ENCODE measurements around the gene MRTFA. TPM values are rescaled to one million over a fixed set of nuclear protein-coding genes. Genes with fewer than 3 reads are reported as not detected.

MRTFA gene
- total RNA-seq, 1 donor from 2014 or later: 68.4 TPM

DNA sequence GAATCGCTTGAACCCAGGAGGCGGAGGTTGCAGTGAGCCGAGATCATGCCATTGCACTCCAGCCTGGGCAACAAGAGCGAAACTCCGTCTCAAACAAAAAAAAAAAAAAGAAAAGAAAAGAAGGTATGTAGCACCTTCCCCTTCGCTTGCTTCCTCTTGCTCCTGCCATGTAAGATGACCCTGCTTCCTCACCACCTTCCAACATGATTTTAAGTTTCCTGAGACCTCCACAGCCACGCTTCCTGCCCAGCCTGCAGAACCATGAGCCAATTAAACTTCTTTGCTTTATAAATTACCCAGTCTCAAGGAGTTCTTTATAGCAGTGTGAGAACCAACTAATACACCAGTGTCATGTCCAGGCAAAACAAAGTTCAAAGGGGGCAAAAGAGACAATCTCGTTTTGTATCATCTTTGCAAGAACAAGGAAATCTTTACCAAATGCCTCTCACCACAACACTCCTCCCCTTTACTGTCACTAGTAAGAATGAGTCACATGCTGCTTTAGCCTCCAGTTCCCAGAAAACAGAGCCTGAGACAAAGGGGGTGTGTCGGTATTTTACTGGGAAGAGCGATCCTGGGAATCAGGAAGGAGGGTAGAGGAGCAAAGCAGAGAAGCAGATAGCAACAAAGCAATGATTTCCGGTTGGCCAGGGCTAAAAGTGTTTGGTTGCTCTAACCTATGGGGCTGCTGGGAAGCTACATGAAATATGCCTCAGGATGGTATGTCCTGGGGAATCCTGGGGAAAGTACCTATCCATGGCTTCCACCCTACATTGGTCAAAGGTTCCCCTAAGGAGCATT lies 32.3 kb upstream of the MRTFA start:
- H3K27me3 Mint-ChIP-seq (ENCODE audit: unreplicated experiment): peaks cover 4% of the 10 kb centered on the region
- peak overlapping the region; percentile 89 for H3K27ac Mint-ChIP-seq (ENCODE audit: unreplicated experiment)
- H3K4me3 Mint-ChIP-seq (ENCODE audit: unreplicated experiment): peak overlapping the region; percentile 16

DNA sequence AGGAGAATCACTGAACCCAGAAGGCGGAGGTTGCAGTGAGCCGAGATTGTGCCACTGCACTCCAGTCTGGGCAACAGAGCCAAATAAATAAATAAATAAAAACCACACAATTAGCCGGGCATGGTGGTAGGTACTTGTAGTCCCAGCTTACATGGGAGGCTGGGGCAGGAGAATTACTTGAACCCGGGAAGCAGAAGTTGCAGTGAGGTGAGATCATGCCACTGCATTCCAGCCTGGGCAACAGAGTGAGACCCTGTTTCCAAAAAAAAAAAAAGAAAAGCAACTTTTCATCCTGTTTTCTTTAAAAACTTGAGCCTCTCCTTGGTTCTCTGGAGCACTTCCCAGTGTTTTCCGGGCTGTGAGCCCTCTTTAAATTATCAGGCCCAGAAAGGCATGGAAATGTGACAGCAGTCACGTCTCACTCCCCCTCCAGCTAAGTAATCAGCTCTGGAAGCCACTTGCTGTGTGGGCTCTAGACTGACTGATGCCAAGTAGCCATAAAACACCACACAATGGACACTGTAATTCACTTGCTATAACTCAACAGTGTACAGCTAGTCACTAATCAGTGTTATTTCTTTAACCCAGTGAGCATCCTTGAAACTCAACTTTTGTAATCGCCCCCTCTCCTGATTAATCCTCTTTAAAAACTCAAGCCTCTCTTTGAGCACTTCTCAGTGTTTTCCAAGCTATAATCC lies 29.8 kb upstream of the MRTFA start:
- no peak for DNase-seq (ENCODE audit: low spot score)
- TF ChIP-seq, protein P1, sequence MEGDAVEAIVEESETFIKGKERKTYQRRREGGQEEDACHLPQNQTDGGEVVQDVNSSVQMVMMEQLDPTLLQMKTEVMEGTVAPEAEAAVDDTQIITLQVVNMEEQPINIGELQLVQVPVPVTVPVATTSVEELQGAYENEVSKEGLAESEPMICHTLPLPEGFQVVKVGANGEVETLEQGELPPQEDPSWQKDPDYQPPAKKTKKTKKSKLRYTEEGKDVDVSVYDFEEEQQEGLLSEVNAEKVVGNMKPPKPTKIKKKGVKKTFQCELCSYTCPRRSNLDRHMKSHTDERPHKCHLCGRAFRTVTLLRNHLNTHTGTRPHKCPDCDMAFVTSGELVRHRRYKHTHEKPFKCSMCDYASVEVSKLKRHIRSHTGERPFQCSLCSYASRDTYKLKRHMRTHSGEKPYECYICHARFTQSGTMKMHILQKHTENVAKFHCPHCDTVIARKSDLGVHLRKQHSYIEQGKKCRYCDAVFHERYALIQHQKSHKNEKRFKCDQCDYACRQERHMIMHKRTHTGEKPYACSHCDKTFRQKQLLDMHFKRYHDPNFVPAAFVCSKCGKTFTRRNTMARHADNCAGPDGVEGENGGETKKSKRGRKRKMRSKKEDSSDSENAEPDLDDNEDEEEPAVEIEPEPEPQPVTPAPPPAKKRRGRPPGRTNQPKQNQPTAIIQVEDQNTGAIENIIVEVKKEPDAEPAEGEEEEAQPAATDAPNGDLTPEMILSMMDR (IDR thresholded peaks at IDR 0.05; ENCODE audit: unreplicated experiment): no peak
- H3K27ac Mint-ChIP-seq (ENCODE audit: unreplicated experiment): no peak overlapping the region
- no peaks in the 10 kb centered on the region for H3K9me3 Mint-ChIP-seq (ENCODE audit: unreplicated experiment)
- no peaks in the 10 kb centered on the region for H3K36me3 Mint-ChIP-seq (ENCODE audit: low read depth, unreplicated experiment)
- peaks cover 31% of the 10 kb centered on the region for H3K4me1 Mint-ChIP-seq (ENCODE audit: unreplicated experiment)
- H3K27me3 Mint-ChIP-seq (ENCODE audit: unreplicated experiment): peaks cover 1% of the 10 kb centered on the region
- no peak overlapping the region for H3K4me3 Mint-ChIP-seq (ENCODE audit: unreplicated experiment)

More for the DNA sequence above, 32.3 kb upstream of the MRTFA start:
- Mint-ChIP-seq H3K4me1 (ENCODE audit: unreplicated experiment) (peaks cover 54% of the 10 kb centered on the region), H3K36me3 (ENCODE audit: low read depth, unreplicated experiment) (no peaks in the 10 kb centered on the region), H3K9me3 (ENCODE audit: unreplicated experiment) (no peaks in the 10 kb centered on the region)
- TF ChIP-seq, protein P1 (IDR thresholded peaks at IDR 0.05; ENCODE audit: unreplicated experiment): no peak
- peak; percentile 21 for DNase-seq (ENCODE audit: low spot score)

DNA sequence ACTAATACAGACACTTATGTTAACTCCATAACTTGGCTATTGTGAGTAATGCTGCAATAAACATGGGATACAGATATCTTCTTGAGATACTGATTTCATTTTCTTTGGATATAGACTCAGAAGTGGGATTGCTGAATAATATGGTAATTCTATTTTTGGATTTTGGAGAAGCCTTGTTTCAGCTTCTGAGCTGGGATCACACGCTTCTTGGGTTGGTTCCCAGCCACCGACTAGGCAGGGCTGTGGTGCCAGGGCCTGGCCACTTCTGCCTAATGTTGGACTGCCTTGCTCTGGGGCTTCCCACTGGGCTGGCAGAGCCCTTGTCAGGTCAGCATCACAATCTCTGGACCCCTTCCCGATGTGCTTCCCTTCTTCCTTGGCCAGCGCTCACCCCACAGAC lies 28.8 kb upstream of the MRTFA start:
- Mint-ChIP-seq H3K27me3 (ENCODE audit: unreplicated experiment) (no peaks in the 10 kb centered on the region), H3K36me3 (ENCODE audit: low read depth, unreplicated experiment) (no peaks in the 10 kb centered on the region), H3K4me3 (ENCODE audit: unreplicated experiment) (no peak overlapping the region), H3K27ac (ENCODE audit: unreplicated experiment) (no peak overlapping the region), H3K9me3 (ENCODE audit: unreplicated experiment) (no peaks in the 10 kb centered on the region), H3K4me1 (ENCODE audit: unreplicated experiment) (peaks cover 29% of the 10 kb centered on the region)
- TF ChIP-seq, protein P1 (IDR thresholded peaks at IDR 0.05; ENCODE audit: unreplicated experiment): no peak
- DNase-seq (ENCODE audit: low spot score): no peak

DNA sequence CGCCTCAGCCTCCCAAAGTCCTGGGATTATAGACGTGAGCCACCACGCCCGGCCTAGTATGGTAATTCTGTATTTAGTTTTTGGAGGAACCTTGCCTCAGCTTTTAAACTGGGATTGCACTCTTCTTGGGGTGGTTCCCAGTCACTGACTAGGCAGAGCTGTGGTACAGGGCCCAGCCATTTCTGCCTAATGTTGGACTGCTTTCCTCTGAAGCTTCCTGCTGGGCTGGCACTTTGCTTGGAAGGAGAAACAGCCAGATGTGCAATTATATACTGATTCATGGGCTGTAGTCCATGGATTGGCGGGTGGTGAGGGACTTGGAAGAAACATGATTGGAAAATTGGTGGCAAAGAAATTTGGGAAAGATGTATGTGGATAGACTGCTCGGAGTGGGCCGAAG lies 25.2 kb upstream of the MRTFA start:
- peaks cover 4% of the 10 kb centered on the region for H3K4me1 Mint-ChIP-seq (ENCODE audit: unreplicated experiment)
- no peaks in the 10 kb centered on the region for H3K9me3 Mint-ChIP-seq (ENCODE audit: unreplicated experiment)
- H3K4me3 Mint-ChIP-seq (ENCODE audit: unreplicated experiment): no peak overlapping the region
- DNase-seq (ENCODE audit: low spot score): no peak
- peaks cover 3% of the 10 kb centered on the region for H3K36me3 Mint-ChIP-seq (ENCODE audit: low read depth, unreplicated experiment)
- no peak overlapping the region for H3K27ac Mint-ChIP-seq (ENCODE audit: unreplicated experiment)
- no peaks in the 10 kb centered on the region for H3K27me3 Mint-ChIP-seq (ENCODE audit: unreplicated experiment)
- TF ChIP-seq, protein P1 (IDR thresholded peaks at IDR 0.05; ENCODE audit: unreplicated experiment): no peak

DNA sequence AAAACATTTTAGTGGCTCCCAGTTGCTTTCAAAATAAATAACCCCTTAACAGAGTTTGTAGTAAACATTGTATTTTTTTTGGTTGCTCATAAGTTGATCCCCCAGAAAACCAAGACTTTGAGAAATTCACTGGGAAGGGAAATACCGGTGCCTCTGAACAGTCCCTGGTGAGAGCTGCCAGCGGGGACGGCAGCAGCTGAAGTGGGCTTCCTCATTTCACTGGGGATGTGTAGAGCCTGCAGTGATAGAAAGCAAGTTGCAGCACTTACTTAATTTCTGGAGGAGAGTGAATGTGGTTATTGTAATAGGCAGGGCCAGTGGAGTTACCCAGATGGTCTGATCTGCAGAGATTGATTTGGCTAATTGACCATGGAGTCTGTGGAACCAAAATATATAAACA lies 24.2 kb upstream of the MRTFA start:
- Mint-ChIP-seq H3K27me3 (ENCODE audit: unreplicated experiment) (no peaks in the 10 kb centered on the region), H3K9me3 (ENCODE audit: unreplicated experiment) (no peaks in the 10 kb centered on the region), H3K4me3 (ENCODE audit: unreplicated experiment) (no peak overlapping the region), H3K4me1 (ENCODE audit: unreplicated experiment) (no peaks in the 10 kb centered on the region), H3K36me3 (ENCODE audit: low read depth, unreplicated experiment) (peaks cover 3% of the 10 kb centered on the region), H3K27ac (ENCODE audit: unreplicated experiment) (no peak overlapping the region)
- TF ChIP-seq, protein P1 (IDR thresholded peaks at IDR 0.05; ENCODE audit: unreplicated experiment): no peak
- DNase-seq (ENCODE audit: low spot score): no peak
